Stomach (tissue), 9 donors: ENCODE results near the gene GGT6. TPM values are rescaled to one million over a fixed set of nuclear protein-coding genes. Genes with fewer than 3 reads are reported as not detected.

Experiments used
- DNase-seq, 2 donors: peaks; one replicate each; pipeline versions ENCODE4 v3.0.0 to v3.0.0-alpha.2; 2013 to 2019
- H3K27ac ChIP-seq, 5 donors: fragments of 200-600 bp in 4 of 5; sonication (generic) in 4 of 5; one replicate each; pipeline ENCODE4 v1.5.1; 2013 to 2019; ENCODE audit warnings: mild to moderate bottlenecking in 1 of 5, moderate library complexity in 1 of 5
- H3K27me3 ChIP-seq, 3 donors: fragments of 200-600 bp; sonication (generic); one replicate each; pipeline ENCODE4 v1.5.1; 2017 to 2019; ENCODE audit warnings: mixed run types in 1 of 3
- H3K36me3 ChIP-seq, 4 donors: fragments of 200-600 bp; sonication (generic); 1 replicate in 3 of 4; 2 replicates in 1 of 4; pipeline ENCODE4 v1.5.1; 2016 to 2019
- H3K4me1 ChIP-seq, 4 donors: fragments of 200-600 bp; sonication (generic); one replicate each; pipeline ENCODE4 v1.5.1; 2016 to 2019
- H3K4me3 ChIP-seq, 4 donors: fragments of 200-600 bp; sonication (generic) in 3 of 4; one replicate each; pipeline ENCODE4 v1.5.1; 2016 to 2019; ENCODE audit warnings: mild to moderate bottlenecking in 1 of 4
- H3K9me3 ChIP-seq, 4 donors: fragments of 200-600 bp; sonication (generic); one replicate each; pipeline ENCODE4 v1.5.1; 2016 to 2019
- EP300 ChIP-seq: sonication (generic); formaldehyde crosslinking; IDR thresholded peaks from one replicate; pipeline ENCODE4 v1.6.1; 2017; ENCODE audit warnings: antibody characterized with exemption
- POLR2A ChIP-seq, 4 donors: fragments of 450-650 bp; IDR thresholded peaks; one replicate each; pipeline ENCODE4 v1.6.1; 2016; ENCODE audit warnings: antibody characterized with exemption in 4 of 4, control low read depth in 2 of 4, mild to moderate bottlenecking in 1 of 4, moderate library complexity in 1 of 4
- POLR2AphosphoS5 ChIP-seq, 3 donors: sonication (generic); formaldehyde crosslinking; IDR thresholded peaks; one replicate each; pipeline ENCODE4 v1.6.1; 2016; ENCODE audit warnings: antibody characterized with exemption in 3 of 3
- whole genome bisulfite sequencing, 5 donors: extraction: QIAGEN DNeasy Blood & Tissue Kit in 3 of 5; methylation state at CpG; one replicate each; pipeline versions ENCODE4 v1.1.5 to v1.1.7; 2013 to 2018; 5-methylcytosine and 5-hydroxymethylcytosine counted together
- intact Hi-C: fragments of 100-400 bp; cut with DNase I; formaldehyde crosslinking; loops from one replicate; pipeline ENCODE4 v1.15.1; 2023; ENCODE audit warnings: low total_unique reads
- polyA plus RNA-seq, 3 donors: library from polyadenylated mRNA; stranded (reverse); fragments of 200-250 nt; gene quantifications; one replicate each; pipeline ENCODE4 v1.2.3, GENCODE V29; 2013
- total RNA-seq, 5 donors: library from RNA; depleted of rRNA; stranded (reverse); fragments of >200 nt; gene quantifications; one replicate each; pipeline versions ENCODE4 v1.1.0 to v1.2.3, GENCODE V29; 2014 to 2016
- TF ChIP-seq, protein P1 (sequence below), 7 experiments: fragments of 450-650 bp in 4 of 7; fragments of 200-600 bp in 3 of 7; sonication (generic) in 3 of 7; IDR thresholded peaks; one replicate each; pipeline ENCODE4 v1.5.1; 2016 to 2019; ENCODE audit warnings: antibody characterized with exemption in 7 of 7, control low read depth in 2 of 7, mild to moderate bottlenecking in 1 of 7
- donor health status: healthy with polysubstance abuse.
- donor health status: Bipolar disorder and iron deficiency.
- donor health status: healthy.

Gene GGT6
- total and polyA plus RNA-seq, 8 donors = 4.4 to 147 (median 15.2) TPM

DNA sequence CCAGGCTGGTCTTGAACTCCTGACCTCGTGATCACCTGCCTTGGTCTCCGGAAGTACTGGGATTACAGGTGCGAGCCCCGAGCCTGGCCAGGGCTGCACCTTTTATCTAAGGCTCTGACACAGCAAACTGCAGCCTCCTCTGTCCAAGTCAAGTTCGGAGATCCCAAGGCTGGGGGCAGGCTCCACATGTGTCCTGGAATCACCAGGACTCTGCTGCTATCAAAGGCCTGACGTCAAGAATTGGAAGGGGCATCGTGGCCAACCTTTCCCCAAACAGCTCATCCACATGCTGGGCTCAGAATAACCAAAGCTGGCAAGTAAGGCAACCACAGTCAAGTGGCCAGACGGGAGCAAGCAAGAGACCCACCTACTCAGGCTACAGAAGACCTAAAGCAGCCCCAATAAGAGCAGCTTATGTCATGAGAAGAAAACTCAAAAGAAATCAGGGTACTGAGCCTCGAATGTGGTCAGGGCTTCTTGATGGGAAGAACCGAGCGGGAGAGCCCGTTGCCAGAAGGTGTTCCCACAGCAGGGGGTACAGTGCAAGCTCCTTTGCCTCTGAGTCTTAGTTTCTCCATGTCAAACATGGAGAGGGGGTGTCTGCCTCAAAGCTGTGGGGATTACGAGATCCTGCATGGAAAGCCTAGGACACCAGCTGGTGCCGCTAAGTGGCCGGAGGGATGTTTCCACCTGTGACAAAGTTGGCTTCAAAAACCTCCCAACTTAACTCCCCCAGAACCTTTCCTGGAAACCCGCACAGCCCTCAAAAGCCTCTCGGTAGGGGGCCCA lies 13.1 kb downstream of the GGT6 start:
- TF ChIP-seq POLR2AphosphoS5 (IDR thresholded peaks at IDR 0.05) = no peak
- TF ChIP-seq, protein P1, sequence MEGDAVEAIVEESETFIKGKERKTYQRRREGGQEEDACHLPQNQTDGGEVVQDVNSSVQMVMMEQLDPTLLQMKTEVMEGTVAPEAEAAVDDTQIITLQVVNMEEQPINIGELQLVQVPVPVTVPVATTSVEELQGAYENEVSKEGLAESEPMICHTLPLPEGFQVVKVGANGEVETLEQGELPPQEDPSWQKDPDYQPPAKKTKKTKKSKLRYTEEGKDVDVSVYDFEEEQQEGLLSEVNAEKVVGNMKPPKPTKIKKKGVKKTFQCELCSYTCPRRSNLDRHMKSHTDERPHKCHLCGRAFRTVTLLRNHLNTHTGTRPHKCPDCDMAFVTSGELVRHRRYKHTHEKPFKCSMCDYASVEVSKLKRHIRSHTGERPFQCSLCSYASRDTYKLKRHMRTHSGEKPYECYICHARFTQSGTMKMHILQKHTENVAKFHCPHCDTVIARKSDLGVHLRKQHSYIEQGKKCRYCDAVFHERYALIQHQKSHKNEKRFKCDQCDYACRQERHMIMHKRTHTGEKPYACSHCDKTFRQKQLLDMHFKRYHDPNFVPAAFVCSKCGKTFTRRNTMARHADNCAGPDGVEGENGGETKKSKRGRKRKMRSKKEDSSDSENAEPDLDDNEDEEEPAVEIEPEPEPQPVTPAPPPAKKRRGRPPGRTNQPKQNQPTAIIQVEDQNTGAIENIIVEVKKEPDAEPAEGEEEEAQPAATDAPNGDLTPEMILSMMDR (IDR thresholded peaks at IDR 0.05) = no peak
- TF ChIP-seq POLR2A (IDR thresholded peaks at IDR 0.05) = no peak
- TF ChIP-seq EP300 = no peak
- no peak for DNase-seq
- 84 to 92% (median 89%) methylated on average over 17 of the region's 17 CpGs for WGBS, 5 donors
- Histone ChIP-seq H3K27me3 (no peaks in the 10 kb centered on the region), H3K36me3 (peaks cover 78 to 100% (median 100%) of the 10 kb centered on the region in 4 donors), H3K4me1 (peaks cover 0 to 6% (median 0%) of the 10 kb centered on the region in 4 donors), H3K27ac (no peak overlapping the region), H3K4me3 (no peak overlapping the region), H3K9me3 (no peaks in the 10 kb centered on the region)
- intact Hi-C loops = loop anchor here (10.0 kb wide), 1 partner anchor 123 kb away; no protein-coding TSS in a partner anchor

DNA sequence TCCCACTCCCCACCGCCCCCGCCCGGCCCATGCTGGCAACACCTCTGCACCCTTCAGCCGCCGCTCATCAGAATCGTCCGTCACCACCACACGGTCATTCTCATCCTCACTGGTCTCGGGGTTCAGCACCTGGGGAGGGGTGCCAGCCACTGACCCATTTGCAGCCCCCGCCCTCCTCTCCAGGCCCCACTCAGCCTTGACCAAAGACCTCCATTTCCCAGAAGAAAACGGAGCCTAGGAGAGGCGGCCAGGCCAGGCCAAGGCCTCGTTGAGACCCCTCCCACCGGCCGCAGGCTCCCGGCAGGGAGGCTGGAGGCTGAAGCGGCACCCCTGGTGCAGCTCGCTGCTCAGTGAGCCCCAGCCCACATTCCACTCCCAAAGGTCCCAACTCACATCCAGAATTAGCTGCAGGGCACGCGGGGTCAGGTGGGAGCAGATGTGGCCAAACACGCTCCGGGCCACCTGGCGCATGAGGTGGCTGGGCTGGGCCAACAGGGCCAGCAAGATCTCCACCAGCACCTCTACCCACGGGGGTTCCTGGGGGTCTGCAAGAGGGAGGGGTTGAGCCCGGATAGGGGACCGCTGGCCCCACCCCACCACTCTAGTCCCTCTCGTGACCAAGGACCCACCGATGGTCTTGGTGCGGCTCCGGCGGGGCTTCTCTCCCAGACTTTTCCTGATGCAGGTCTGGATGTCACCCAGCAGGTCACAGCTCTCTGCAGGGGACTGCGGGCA lies 15.0 kb downstream of the GGT6 start:
- Histone ChIP-seq H3K36me3 (peaks cover 66 to 100% (median 100%) of the 10 kb centered on the region in 4 donors), H3K27ac (no peak overlapping the region), H3K9me3 (no peaks in the 10 kb centered on the region), H3K27me3 (no peaks in the 10 kb centered on the region), H3K4me1 (peaks cover 9 to 22% (median 13%) of the 10 kb centered on the region in 4 donors), H3K4me3 (no peak overlapping the region)
- no peak for DNase-seq
- intact Hi-C loops = loop anchor here (10.0 kb wide), 1 partner anchor 121 kb away; no protein-coding TSS in a partner anchor
- TF ChIP-seq, protein P1 (IDR thresholded peaks at IDR 0.05) = no peak
- no peak for TF ChIP-seq POLR2AphosphoS5 (IDR thresholded peaks at IDR 0.05)
- no peak for TF ChIP-seq EP300
- no peak for TF ChIP-seq POLR2A (IDR thresholded peaks at IDR 0.05)
- 90 to 98% (median 93%) methylated on average over 20 to 32 of the region's 32 CpGs for WGBS, 5 donors

DNA sequence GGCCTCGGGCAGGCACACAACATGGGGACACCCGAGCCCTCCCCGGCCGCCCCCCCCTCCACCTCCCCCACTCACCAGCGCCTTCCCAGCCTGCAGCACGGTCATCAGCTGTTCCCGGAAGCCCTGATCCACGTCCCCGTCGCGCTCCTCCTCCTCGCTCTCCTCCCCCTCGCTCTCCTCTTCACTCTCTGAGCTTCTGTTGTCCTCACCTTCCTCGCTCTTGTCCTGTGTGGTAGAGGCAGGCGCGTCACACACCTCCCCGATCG lies 15.5 kb downstream of the GGT6 start:
- no peak for TF ChIP-seq POLR2A (IDR thresholded peaks at IDR 0.05)
- TF ChIP-seq, protein P1 (IDR thresholded peaks at IDR 0.05) = no peak
- no peak for TF ChIP-seq POLR2AphosphoS5 (IDR thresholded peaks at IDR 0.05)
- TF ChIP-seq EP300 = no peak
- H3K4me3 ChIP-seq = no peak overlapping the region
- WGBS, 5 donors = 84 to 94% (median 90%) methylated on average over 16 to 18 of the region's 18 CpGs
- intact Hi-C loops = loop anchor here (10.0 kb wide), 1 partner anchor 120 kb away; no protein-coding TSS in a partner anchor
- H3K4me1 ChIP-seq = peaks cover 9 to 27% (median 15%) of the 10 kb centered on the region in 4 donors
- no peak overlapping the region for H3K27ac ChIP-seq
- no peaks in the 10 kb centered on the region for H3K27me3 ChIP-seq
- no peak for DNase-seq
- peaks cover 65 to 100% (median 100%) of the 10 kb centered on the region in 4 donors for H3K36me3 ChIP-seq
- H3K9me3 ChIP-seq = no peaks in the 10 kb centered on the region

DNA sequence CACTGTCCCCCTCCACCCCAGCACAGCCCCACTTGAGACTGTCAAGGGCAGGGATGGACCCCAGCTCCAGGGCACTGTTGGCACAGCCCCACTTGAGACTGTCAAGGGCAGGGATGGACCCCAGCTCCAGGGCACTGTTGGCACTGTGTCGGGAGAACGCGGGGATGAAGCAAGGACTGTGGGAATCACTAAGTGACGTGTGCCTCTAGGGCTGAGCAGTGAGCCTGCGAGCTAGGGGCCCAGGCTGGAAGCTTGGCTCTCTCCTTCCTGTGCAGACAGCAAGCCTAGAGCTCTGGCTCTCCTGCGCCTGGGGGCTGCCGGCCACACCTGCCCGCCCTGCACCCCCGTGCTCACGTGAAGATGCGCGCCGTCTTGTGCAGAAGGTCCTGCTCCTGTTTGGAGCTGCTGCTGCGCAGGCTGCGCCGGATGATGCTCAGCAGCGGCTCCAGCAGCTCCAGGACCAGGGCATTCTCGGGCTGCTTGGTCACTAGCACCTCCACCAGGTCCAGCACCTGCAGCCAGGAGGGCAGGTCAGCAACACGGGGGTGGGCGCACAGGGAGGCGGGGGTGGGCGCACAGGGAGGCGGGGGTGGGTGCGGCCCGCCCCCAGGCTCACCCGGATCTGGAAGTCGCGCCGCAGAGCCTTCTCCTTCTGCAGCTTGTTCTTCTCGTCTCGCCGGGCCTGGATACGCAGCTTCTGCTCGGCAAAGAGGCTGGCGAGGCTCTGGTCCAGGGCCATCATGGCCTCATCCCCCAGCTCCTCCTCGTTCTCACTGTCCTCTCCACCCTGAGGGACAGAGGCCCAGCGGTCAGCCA lies 16.0 kb downstream of the GGT6 start:
- H3K27ac ChIP-seq = no peak overlapping the region
- TF ChIP-seq, protein P1 (IDR thresholded peaks at IDR 0.05) = no peak
- TF ChIP-seq POLR2A (IDR thresholded peaks at IDR 0.05) = no peak
- no peak overlapping the region for H3K4me3 ChIP-seq
- peaks cover 67 to 100% (median 100%) of the 10 kb centered on the region in 4 donors for H3K36me3 ChIP-seq
- no peaks in the 10 kb centered on the region for H3K9me3 ChIP-seq
- H3K4me1 ChIP-seq = peaks cover 9 to 28% (median 18%) of the 10 kb centered on the region in 4 donors
- DNase-seq = no peak
- H3K27me3 ChIP-seq = no peaks in the 10 kb centered on the region
- WGBS, 5 donors = 87 to 94% (median 91%) methylated on average over 26 to 37 of the region's 37 CpGs
- intact Hi-C loops = loop anchor here (10.0 kb wide), 1 partner anchor 120 kb away; no protein-coding TSS in a partner anchor
